Suprapubic skin (tissue), 4 donors: ENCODE measurements around the gene KIF6.

Experiments
- POLR2A ChIP-seq, 2 donors: fragments of 450-650 bp; IDR thresholded peaks; one replicate each; pipeline ENCODE4 v1.6.1; 2017; ENCODE audit warnings: antibody characterized with exemption in 2 of 2, mild to moderate bottlenecking in 2 of 2, moderate library complexity in 2 of 2
- POLR2AphosphoS5 ChIP-seq, 3 donors: sonication (generic); formaldehyde crosslinking; IDR thresholded peaks; one replicate each; pipeline ENCODE4 v1.6.1; 2017; ENCODE audit warnings: antibody characterized with exemption in 3 of 3

- no peak for TF ChIP-seq POLR2A (IDR thresholded peaks at IDR 0.05)
- TF ChIP-seq POLR2AphosphoS5 (IDR thresholded peaks at IDR 0.05) = no peak
These were observed 38.2 kb downstream of the KIF6 start for GRCh38 chr6:39686976-39687375.
